GM12872 (cell line): ENCODE data around the gene IFNL1.

ENCODE experiments used
- TF ChIP-seq, protein P1 (sequence below): IDR thresholded peaks from 3 replicates; pipeline ENCODE4 v1.5.1; 2011; ENCODE audit warnings: low read depth, mild to moderate bottlenecking, low read length, moderate library complexity; ENCODE audit not compliant: insufficient read depth

IFNL1 gene

GRCh38 chr19:39325778-39326665 lies 29.8 kb downstream of the IFNL1 start:
- TF ChIP-seq, protein P1, sequence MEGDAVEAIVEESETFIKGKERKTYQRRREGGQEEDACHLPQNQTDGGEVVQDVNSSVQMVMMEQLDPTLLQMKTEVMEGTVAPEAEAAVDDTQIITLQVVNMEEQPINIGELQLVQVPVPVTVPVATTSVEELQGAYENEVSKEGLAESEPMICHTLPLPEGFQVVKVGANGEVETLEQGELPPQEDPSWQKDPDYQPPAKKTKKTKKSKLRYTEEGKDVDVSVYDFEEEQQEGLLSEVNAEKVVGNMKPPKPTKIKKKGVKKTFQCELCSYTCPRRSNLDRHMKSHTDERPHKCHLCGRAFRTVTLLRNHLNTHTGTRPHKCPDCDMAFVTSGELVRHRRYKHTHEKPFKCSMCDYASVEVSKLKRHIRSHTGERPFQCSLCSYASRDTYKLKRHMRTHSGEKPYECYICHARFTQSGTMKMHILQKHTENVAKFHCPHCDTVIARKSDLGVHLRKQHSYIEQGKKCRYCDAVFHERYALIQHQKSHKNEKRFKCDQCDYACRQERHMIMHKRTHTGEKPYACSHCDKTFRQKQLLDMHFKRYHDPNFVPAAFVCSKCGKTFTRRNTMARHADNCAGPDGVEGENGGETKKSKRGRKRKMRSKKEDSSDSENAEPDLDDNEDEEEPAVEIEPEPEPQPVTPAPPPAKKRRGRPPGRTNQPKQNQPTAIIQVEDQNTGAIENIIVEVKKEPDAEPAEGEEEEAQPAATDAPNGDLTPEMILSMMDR: no peak

DNA sequence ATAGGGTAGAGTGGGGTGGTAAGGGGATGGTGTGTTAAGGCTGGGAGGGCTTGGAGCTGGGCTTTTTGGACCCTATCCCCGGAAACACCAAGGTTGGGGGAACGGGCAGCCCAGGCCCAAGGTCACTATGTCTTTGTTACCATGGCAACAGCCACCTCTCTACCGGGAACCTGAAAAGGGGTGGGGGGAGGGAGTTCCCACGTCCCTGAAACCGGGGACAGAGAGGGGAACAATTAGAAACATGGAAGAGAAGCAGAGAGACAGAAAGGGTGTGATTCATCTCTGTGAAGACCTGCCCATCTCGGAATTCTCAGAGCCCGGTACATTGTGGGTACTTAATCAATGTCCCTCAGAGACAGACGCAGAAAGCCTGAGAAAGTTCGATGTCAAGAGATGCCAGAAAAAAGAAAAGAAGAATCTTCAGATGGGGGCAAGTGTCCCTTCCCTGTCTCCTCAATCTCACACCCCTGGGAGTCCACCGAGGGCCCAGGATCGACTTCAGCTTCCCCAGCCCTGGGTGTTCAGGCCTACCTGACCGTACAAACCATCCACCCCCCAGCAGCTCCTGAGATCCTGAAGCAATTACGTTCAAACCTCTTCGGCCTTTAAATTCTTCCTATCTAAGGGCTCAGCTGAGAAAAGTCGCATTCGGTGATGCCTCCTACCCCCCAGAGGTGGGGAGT lies 31.3 kb downstream of the IFNL1 start:
- TF ChIP-seq, protein P1: no peak

DNA sequence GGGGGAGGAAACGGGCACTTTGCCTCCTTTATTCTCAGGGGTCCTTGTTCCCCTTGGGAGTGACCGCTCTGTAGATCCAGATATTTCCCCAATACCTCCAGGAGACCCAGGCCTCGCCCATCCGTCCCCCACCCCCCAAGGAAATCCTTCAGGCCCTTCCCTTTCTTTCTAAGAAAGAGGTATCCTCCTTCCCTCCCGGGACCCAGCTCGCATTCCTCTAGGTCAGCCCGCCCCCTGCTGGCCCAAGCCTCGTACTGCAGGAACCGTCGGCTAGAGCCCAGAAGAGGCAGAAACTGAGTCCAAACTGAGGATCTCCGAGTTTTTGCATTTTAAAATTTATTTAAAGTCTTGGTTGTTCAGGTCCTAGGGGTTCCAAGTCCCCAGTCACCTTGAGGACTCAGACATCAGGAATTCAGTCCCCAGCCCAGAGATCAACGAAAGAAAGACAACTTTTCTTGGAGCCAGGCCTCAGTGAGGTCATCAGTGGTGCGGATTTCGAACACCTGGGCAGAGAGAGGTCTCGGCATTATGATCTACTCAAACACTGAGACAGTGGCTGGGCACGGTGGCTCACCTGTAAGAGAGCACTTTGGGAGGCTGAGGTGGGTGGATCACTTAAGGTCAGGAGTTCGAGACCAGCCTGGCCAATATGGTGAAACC lies 32.0 kb downstream of the IFNL1 start:
- TF ChIP-seq, protein P1: peak; percentile 91

GRCh38 chr19:39329948-39330347 lies 33.7 kb downstream of the IFNL1 start:
- TF ChIP-seq, protein P1: no peak

DNA sequence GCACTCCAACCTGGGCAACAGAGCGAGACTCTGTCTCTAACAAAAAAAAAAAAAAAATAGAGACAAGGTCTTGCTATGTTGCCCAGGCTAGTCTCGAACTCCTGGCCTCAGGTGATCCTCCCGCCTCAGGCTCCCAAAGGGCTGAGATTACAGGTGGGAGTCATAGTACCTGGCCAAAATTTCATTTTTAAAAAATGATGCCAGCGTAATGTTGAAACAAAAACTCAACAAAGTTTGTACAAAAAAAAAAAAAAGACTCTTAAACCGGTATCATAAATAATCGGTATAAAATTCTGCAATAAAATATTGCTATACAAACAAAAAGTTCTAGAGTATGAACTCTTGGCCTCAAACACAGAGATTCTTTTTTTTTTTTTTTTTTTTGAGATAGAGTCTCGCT lies 36.1 kb downstream of the IFNL1 start:
- TF ChIP-seq, protein P1: no peak

DNA sequence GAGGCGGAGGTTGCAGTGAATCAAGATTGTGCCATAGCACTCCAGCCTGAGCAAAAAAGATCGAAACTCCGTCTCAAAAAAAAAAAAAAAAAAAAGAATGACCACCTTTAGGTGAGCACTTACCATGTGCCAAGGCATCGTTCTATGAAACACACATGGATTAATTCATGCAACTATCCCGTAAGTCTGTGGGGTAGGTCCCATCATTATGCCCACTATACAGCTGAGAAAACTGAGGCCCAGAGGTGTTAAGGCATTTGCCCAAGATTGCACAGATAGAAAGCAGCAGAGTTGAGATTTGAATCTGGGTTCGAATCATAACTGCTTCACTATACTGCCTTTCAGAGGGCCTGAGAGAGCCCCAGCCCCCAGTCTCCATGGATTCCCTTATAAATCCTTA lies 37.3 kb downstream of the IFNL1 start:
- TF ChIP-seq, protein P1: no peak

DNA sequence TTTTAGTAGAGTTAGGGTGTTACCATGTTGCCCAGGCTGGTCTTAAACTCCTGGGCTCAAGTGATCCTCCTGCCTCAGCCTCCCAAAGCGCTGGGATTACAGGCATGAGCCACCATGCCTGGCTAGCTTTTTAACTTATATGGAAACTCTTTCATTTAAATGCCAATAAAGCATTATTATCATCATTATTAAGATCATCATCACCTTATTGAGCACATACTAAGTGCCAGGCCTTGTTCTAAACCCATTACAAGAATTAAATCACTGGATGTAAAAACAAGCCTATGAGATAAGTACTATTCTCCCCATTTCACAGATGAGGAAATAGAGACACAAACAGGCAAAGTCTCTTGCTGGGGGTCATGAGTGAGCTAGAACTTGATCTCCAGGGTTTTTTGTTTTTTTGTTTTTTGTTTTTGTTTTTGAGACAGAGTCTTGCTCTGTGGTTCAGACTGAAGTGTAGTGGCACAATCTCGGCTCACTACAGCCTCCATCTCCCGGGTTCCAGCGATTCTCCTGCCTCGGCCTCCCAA lies 38.3 kb downstream of the IFNL1 start:
- TF ChIP-seq, protein P1: no peak
